ENCODE data around the gene MDC1.
A peak's percentile ranks its signal among the peaks of the same experiment; 100 is the strongest.
"Not testable (repeated sequence)": the region's sequence is repeated elsewhere in the genome, so short reads cannot be mapped to it uniquely, and the experiment has no call there.

MDC1 gene

DNA sequence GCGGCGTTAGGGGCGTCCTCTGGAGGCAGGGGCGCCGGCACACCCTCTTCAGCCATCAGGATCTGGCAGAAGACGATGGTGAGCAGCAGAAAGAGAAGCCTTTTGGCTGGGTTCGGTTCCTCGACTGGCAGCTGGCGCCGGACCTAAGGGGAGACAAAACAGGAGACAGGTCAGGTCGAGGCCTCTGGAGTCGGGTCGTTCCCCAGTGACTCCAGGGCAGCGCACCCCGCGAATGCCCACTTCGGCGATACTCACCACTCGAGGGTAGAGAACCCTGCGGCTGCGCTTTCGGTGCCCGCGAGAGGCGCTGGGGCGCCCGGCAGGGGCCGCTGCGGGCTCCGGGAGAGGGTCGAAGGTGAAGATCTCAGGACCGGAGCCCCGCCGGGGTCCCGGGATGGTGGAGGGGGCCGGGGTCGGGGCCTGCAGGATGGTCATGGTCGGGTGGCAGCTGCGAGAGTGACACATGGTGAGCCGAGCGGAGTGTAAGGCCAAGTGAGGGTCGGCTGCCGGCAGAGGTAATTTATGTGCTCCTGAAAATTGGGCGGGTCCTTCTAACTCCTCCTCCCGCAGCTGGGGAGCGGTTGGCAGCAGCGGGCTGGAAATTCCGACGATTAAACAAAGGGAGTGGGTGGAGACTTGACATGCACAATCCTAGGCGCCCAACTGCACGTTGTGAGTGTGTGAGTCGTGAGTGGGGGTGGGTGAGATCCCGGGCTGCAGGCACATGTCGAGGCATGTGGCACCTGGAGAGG, 27.1 kb upstream of the MDC1 start, which contains the start of gene IER3:
IER3 (minus strand) TSS at position 494 of the 752 bp plus-strand sequence; CDS start at position 465, 29 bp downstream.
- peak; percentile 94 for DNase-seq

DNA sequence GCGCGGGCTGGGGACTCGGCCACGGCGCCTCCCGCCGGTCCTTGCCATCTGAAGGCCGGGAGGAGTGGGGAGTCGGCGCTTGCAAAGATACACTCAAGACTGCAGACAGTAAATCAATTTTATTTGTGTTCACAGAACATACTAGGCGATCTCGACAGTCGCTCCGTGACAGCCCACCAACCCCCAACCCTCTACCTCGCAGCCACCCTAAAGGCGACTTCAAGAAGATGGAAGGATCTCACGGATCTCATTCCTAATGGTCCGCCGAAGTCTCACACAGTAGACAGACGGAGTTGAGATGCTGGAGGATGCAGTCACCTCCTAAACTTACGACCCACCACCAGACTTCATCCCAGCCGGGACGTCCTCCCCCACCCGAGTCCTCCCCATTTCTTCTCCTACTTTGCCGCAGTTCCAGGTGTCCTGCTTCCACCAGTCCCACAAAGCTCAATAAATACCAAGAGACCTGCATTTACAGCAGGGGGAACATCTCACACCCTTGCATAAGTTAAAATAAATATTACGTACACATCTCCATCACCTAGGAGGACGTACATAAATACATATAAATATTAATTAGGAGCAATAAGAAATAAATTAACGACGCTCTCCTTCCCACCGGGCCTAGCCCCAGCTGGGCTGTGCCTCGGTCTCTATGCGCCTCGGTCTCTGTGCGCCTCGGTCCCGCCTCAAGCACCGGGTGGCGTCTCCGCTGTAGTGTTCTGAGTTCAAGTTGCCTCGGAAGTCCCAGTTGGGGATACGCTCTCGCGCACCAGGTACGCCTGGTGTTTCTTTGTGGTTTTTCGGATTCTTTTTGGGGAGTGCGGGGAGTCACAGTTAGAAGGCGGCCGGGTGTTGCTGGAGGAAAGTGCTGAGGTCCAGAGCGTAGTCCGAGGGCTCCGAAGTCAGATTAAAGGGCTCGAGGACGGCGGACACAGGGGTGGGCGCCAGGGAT, 26.3 kb upstream of the MDC1 start:
- no peak for DNase-seq

DNA sequence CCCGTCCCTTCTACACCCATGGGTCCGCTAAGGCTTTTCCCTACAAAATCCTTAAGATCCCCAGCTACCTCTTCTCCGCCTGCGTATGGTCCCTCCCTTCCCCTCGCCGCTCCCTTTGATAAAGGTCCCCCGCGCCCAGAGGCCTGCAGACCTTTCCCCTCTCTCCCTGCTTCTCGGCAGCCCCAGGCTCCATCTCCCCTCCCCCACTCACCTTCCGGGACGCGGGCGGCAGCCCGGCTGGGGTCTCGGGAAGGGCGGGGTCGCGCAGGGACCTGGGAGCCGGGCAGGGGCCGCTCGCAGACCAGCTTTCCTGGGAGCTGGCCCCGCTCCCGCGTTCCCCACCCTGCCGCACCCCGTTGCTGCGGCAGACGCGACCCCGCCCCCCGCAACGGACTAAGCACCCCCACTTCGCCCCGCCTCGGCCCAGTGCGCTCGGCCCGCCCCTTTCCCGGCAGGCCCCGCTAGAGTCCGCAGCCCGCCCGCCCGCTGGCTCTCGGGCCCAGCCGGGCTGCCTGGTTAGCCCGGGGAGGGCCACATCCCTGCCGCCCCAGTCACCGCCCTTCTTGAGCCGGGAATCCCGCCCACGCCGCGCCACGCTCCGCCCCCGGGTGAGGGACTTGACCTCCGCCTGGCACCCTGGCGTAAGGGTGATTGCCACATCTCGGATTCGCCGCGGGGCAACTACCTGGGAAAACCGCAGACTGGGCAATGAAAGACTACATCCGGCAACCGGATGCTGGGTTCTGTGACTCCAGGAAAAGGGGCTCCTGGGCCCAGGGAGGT, 25.4 kb upstream of the MDC1 start, which contains the start of gene FLOT1:
FLOT1 (minus strand) TSS at position 372 of the 783 bp plus-strand sequence. CDS start 498 bp downstream, outside the sequence.
- peak; percentile 94 for DNase-seq

DNA sequence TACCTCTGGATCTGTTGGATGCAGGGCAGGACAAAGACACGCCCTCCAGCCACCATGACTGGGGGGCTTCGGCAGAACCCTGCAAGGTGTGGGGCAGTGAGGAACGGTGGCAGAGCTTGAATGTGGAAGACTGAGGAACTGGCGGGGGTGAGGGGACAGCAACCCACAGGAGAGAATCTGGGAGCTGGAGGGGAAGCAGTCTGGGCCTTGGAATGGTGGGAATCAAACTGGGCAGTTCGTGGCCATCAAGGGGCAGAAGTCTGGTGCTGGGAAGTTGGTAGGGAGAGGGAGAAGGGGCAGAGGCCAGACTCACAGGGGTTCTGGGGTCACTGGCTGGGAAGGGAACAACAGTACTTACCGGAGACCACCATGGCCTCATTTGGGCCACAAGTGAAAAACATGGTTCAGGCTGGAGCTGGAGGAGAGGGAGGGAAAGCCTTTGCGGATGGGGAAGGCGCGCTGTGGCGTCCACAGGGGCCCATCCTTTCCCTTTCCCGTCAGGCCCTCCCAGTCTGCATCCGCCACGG, 24.8 kb upstream of the MDC1 start:
- no peak for DNase-seq

DNA sequence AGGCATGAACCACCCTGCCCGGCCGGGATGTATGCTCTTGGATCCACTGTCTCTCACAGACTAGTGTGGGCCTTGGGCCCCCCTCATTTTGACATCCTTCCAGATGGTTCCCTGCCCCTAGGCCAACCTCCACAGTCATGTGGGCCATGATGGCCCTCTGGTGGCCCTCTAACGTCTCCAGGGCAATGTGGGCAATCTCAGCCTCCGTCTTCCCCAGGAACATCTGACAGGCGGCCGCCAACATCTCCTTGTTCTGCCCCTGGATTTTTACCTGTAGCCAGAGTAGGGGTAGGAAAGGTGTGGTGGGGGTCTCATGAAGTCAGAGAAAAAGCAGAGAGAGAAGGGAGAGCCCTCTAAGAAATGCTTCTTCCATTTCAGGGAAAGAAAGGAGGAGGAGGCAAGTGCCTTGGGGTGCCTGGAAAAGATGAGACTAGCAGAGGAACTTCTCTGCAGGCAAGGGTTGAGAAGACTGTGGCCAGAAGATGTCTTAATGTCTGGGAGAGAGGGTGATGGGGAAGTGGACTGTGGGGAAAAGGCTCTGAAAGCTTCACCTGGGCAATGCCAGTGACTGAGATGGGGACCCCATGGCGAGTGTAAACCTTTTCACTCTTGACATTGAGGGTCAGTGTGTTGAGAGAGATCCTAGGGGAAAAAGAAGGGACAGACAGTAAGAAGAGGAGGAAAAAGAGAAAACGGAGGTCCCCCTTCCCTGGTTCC, 24.1 kb upstream of the MDC1 start:
- no peak for DNase-seq

DNA sequence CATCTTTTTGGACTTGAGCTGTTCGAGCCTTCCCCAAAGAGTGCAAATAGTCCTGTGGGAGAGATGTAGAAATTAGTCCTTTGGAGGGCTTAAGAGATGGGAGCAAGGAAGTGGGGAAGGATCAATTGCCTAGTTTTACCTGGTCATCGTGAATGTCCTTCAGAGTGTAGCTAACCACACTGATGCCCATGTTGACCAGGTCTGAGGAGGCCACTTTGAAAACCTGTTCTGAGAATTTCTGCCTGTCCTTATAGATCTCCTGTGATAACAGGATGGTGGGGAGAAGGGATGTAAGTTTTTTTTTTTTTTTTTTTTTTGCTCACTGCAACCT, 23.4 kb upstream of the MDC1 start:
- DNase-seq = no peak

DNA sequence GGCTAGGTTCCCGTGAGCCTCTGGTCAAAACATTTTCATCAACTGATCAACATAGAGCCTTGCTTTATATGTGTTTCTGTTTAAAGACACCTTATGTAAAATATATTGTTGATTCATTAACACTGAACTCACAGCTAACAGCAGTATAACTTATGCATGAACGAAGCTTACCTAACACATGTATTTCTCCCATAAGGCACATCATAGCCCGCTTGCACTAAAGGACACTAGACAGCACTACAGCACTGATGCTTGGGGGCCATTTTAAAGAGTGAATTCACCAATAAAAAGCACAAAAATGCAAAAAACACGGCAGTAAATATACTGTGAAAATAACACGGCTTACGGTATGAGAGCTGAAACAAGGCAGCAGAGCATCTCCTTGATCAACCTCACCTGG, 21.5 kb upstream of the MDC1 start:
- no peak for DNase-seq

DNA sequence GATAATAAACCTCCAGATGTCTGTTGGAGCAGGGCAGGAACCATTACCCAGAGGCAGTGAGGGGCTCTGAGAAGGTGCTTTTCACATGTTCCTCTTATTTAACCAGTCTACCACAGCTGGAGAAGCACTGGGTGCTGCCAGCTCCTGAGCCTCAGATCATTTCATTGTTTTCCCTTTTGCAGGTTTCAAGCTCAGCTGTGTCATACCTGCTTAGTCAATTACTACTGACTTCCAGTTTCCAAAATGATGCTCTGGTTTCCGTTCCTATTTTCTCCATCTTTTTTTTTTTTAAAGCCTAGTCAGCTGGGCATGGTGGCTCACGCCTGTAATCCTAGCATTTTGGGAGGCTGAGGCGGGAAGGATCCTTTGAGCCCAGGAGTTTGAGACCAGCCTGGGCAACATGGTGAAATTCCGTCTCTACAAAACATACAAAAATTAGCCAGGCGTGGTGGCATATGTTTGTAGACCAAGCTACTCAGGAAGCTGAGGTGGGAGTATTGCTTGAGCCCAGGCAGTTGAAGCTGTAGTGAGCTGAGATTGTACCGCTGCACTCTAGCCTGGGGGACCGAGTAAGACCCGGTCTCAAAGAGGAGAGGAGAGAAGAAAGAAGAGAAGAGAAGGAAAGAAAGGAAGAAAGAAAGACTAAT, 18.7 kb upstream of the MDC1 start:
- DNase-seq = no peak

DNA sequence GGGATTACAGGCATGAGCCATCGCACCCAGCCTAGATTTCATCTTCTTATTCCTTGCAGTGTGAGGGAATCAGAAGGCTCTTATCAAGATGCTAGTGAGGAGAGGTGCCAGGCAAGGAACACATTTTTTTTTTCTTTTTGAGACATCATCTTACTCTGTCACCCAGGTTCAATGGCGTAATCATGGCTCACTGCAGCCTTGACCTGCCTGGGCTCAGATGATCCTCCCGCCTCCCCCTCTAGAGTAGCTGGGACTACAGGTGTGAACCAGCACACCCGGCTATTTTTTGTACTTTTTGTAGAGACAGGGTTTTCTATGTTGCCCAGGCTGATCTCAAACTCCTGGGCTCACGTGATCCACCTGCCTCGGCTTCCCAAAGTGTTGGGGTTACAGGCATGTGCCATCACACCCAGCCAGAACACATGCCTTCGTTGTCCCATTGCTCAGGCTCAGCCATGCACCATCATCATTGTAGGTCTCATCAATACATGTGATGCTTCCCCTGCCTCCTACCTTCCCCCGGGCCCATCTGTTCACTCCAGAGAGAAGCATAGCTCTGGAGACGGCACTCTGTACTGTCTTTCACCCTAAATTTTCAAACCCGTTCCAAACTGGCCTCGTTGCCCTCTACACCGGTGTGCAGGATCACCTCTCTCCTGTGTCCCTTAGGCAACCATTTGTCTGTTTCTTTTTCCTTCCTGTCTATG, 15.3 kb upstream of the MDC1 start:
- DNase-seq = no peak

DNA sequence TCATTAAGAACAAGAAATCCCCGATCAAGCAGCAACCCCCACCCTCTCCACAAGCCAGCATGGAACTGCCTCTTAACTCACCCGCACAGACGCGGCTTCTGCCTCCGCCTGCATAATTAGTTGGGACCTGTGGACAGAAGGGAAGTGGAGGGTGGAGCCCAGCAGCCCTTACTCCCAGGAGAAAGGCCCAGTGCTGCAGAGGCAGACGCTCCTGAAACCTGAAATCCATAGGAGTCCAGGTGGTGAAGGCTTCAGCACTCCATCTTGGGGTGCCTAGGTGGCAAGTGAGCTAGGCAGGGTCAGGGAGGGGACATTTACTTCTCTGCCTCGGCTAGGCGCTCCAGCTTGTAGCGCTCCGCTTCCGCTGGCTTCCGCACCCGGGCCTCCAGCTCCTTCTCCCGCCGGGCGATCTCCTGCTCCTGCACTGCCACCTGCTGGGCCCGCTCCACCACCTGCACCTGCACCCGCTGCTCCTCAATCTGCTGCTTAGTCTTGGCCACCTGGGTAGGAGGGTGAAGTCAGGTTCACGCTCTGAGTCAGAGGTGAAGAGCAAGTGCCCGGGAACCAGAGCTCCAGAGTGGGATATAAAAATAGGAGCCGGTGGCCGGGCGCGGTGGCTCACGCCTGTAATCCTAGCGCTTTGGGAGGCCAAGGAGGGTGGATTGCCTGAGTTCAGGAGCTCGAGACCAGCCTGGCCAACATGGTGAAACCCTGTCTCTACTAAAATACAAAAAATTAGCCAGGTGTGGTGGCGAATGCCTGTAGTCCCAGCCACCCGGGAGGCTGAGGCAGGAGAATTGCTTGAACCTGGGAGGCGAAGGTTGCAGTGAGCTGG, 13.7 kb upstream of the MDC1 start:
- DNase-seq = peak; percentile 72

DNA sequence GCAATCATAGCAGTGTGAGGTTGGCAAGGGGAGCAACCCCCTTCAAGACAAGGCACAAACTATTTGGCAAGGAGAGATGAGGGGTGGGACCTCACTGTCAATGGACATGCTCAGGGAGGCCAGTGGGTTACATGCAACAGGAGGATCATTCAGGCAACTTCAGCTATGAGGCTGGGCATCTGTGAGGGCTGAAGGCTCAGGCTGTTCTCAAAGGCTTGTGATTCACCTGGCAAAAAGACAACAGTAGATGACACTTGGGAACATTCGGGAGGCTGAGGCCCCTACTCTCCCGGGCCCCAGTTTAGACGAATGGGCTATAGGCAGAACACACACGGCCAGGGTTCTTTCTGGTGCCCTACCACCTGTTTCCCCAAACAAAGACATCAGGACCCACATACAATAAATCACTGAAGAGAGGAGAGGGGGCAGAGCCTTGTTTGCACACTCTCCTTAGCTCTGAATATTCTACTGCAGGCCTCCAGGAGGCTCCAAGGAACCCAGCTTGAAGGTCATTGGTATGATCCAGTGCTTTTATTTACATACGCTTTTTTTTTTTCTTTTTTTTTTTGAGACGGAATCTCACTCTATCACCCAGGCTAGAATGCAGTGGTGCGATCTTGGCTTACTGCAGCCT, 11.0 kb upstream of the MDC1 start:
- DNase-seq = no peak

DNA sequence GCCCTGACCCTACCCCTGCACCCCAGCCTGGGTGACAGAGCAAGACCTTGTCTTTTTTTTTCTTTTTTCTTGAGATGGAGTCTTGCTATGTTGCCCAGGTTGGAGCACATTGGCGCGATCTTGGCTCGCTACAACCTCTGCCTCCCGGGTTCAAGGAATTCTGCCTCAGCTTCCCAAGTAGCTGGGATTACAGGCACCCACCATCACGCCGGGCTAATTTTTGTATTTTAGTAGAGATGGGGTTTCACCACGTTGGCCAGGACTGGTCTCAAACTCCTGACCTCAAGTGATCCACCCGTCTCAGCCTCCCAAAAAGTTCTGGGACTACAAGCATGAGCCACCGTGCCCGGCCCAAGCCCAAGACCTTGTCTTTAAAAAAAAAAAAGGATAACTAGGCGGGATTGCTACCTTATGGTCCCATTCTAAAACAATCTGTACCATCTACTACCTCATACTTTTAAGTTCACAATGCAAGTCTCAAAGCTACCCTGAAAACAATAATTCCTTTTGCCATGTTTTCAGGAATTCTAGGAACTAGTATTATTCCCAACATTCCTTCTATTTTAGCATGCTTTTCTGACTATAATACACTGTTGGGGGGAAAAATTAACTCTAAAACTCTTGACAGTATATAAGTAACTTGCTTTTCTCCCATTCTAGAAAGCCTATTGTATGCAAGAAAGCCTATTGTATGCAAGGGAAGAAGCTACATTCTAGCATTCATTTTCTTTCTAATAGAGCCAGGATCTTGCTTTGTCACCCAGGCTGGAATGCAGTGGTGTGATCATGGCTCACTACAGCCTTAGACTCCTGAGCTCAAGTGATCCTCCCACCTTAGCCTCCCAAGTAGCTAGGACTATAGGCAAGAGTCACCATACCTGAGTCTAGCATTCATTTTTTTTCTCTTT, 9.7 kb upstream of the MDC1 start:
- DNase-seq = no peak

DNA sequence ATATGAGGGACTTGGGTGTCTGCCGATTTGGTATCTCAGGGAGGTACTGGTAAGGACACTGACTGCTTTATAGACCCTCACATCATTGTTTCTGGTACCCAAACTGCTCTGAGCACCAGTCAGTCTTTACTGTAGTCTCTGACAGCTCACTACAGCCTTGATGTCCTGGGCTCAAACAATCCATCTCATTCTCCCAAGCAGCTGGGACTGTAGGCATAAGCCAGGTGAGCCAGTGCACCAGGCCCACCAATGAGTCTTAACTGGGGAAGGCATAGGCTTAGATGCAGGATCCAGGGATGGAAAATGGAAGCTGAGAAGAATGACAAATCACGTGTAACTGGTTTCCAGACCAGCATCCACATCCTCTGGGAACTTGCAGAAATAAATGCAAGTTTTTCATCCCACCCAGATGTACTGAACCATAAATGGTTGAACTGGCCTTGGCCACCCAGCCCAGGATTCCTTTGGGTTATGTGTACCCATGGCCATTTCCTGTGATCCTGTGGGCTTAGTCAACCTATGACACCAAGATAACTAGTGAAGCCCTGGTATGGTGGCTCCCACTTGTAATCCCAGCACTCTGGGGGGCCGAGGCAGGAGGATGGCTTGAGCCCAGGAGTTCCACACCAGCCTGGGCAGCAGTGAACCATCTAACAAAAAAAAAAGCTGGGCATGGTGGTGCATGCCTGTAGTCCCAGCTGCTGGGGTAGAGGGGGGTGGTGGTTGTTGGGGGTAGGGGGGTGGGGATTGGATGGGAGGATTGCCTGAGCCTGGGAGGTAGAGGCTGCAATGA, 8.8 kb upstream of the MDC1 start:
- peak; percentile 55 for DNase-seq

DNA sequence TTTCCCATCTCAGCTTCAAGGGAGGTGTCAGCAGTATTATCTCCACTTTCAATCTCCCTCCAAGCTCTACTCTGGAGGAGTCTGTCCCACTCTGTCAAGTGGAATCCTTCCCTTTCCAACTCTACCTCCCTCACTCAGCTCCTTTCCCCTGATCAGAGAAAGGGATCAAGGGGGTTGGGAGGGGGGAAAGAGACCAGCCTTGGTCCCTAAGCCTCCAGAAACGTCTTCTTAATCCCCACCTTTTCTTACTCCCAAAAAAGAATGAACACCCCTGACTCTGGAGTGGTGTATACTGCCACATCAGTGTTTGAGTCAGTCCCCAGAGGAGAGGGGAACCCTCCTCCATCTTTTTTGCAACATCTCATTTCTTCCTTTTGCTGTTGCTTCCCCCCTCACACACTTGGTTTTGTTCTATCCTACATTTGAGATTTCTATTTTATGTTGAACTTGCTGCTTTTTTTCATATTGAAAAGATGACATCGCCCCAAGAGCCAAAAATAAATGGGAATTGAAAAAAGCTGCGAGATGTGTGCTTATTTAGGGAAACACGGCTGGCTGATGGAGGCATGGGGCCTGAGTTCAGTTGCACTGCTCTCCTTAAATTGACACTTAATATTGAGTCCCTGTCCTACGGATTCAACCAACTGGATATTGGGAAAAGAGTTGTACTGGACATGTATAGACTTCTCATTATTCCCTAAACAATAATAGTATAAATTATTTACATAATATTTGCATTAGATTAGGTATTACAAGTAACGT, 8.0 kb upstream of the MDC1 start:
- no peak for DNase-seq

DNA sequence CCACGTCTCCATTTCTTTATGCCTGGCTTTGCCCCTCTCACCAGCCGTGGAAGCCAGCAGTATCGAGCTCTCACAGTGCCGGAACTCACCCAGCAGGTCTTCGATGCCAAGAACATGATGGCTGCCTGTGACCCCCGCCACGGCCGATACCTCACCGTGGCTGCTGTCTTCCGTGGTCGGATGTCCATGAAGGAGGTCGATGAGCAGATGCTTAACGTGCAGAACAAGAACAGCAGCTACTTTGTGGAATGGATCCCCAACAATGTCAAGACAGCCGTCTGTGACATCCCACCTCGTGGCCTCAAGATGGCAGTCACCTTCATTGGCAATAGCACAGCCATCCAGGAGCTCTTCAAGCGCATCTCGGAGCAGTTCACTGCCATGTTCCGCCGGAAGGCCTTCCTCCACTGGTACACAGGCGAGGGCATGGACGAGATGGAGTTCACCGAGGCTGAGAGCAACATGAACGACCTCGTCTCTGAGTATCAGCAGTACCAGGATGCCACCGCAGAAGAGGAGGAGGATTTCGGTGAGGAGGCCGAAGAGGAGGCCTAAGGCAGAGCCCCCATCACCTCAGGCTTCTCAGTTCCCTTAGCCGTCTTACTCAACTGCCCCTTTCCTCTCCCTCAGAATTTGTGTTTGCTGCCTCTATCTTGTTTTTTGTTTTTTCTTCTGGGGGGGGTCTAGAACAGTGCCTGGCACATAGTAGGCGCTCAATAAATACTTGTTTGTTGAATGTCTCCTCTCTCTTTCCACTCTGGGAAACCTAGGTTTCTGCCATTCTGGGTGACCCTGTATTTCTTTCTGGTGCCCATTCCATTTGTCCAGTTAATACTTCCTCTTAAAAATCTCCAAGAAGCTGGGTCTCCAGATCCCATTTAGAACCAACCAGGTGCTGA, 7.0 kb upstream of the MDC1 start:
- DNase-seq = not testable (repeated sequence)

Data from kidney glomerular epithelial cell (primary cell).